Measurements from ENCODE around the gene FUT8. TPM values are rescaled to one million over a fixed set of nuclear protein-coding genes. Genes with fewer than 3 reads are reported as not detected.

Gene FUT8
- total RNA-seq, 1 donor from 2014 or later: 131 TPM

DNA sequence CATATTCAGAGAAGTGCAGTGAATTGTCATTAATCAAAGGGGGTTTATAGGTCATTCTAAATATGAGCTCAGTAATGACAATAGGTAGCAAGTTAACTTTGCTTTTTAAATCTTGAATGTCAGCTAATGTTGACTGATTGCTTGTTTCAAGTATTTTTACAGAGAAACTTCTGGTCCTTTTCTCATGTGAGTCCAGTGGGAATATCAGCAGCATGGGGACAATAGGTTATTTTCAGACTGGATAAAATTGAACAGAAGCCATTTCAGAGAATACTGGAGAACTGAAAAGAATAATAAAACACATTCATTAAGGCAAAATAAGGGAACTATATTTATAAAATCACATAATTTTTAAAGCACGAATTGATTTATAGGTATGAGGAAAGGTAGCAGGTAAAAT, 78.7 kb downstream of the FUT8 start:
- Histone ChIP-seq H3K36me3 (no peaks in the 10 kb centered on the region), H3K9me3 (ENCODE audit: low read depth) (peaks cover 3% of the 10 kb centered on the region), H3K27me3 (no peaks in the 10 kb centered on the region), H3K27ac (no peak overlapping the region), H3K79me2 (ENCODE audit: low read depth) (peaks cover 92% of the 10 kb centered on the region), H3K4me2 (no peak overlapping the region), H3K4me3 (no peak overlapping the region), H3K9ac (no peak overlapping the region), H3F3A (ENCODE audit: low read depth) (peaks cover 28% of the 10 kb centered on the region), H4K20me1 (ENCODE audit: low read depth) (peaks cover 6% of the 10 kb centered on the region), H3K4me1 (peaks cover 50% of the 10 kb centered on the region), H2AFZ (replicated peaks) (no peak overlapping the region)
- no peak for DNase-seq (ENCODE audit: low spot score)
- no peak for TF ChIP-seq EZH2phosphoT487 (IDR thresholded peaks at IDR 0.05)
- TF ChIP-seq CTCF (IDR thresholded peaks at IDR 0.05): no peak
- TF ChIP-seq EZH2 (IDR thresholded peaks at IDR 0.05): no peak
- Mint-ChIP-seq H3K36me3 (peaks cover 4% of the 10 kb centered on the region), H3K4me3 (no peak overlapping the region), H3K4me1 (peaks cover 18% of the 10 kb centered on the region), H3K9me3 (peaks cover 2% of the 10 kb centered on the region), H3K27me3 (ENCODE audit: insufficient read depth, low read depth) (peaks cover 2% of the 10 kb centered on the region), H3K27ac (no peak overlapping the region)

- Histone ChIP-seq H3K27ac (no peak overlapping the region), H3K9me3 (ENCODE audit: low read depth) (peaks cover 3% of the 10 kb centered on the region), H3K4me1 (peaks cover 44% of the 10 kb centered on the region), H3F3A (ENCODE audit: low read depth) (peaks cover 20% of the 10 kb centered on the region), H2AFZ (replicated peaks) (no peak overlapping the region), H3K79me2 (ENCODE audit: low read depth) (peaks cover 92% of the 10 kb centered on the region), H3K4me2 (no peak overlapping the region), H3K27me3 (no peaks in the 10 kb centered on the region), H3K4me3 (no peak overlapping the region), H3K36me3 (no peaks in the 10 kb centered on the region), H3K9ac (no peak overlapping the region), H4K20me1 (ENCODE audit: low read depth) (peaks cover 4% of the 10 kb centered on the region)
- H3K36me3 Mint-ChIP-seq: peaks cover 7% of the 10 kb centered on the region
- H3K9me3 Mint-ChIP-seq: peaks cover 7% of the 10 kb centered on the region
- DNase-seq (ENCODE audit: low spot score): no peak
- no peaks in the 10 kb centered on the region for H3K27me3 Mint-ChIP-seq (ENCODE audit: insufficient read depth, low read depth)
- peaks cover 14% of the 10 kb centered on the region for H3K4me1 Mint-ChIP-seq
- no peak overlapping the region for H3K4me3 Mint-ChIP-seq
- TF ChIP-seq EZH2phosphoT487 (IDR thresholded peaks at IDR 0.05) (no peak), EZH2 (IDR thresholded peaks at IDR 0.05) (no peak), CTCF (IDR thresholded peaks at IDR 0.05) (no peak)
- H3K27ac Mint-ChIP-seq: no peak overlapping the region
Observed at GRCh38 chr14:65492266-65492665, 79.7 kb downstream of the FUT8 start.

DNA sequence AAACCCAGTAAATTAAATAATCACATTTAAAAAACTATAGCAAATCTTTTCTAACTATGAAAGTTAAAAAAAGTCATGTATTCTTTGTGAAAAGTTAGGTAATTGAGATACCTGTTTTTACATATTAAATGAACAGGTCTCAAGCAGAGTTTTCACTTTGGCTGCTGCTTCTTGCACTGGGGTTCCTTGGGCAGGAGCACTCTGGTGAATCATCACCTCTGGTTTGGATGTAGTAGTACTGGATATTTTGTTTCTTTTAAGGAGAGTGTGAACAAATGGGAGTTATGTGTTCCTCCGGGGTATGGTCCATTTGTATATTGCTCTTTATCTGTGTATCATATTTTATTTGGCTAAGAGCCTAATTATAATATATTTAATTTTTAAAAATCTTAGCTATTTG, 82.7 kb downstream of the FUT8 start:
- Mint-ChIP-seq H3K4me1 (no peaks in the 10 kb centered on the region), H3K9me3 (peaks cover 7% of the 10 kb centered on the region), H3K27me3 (ENCODE audit: insufficient read depth, low read depth) (no peaks in the 10 kb centered on the region), H3K36me3 (peaks cover 8% of the 10 kb centered on the region), H3K4me3 (no peak overlapping the region), H3K27ac (no peak overlapping the region)
- Histone ChIP-seq H3K4me2 (no peak overlapping the region), H3K9me3 (ENCODE audit: low read depth) (peaks cover 3% of the 10 kb centered on the region), H2AFZ (replicated peaks) (no peak overlapping the region), H3F3A (ENCODE audit: low read depth) (peaks cover 5% of the 10 kb centered on the region), H4K20me1 (ENCODE audit: low read depth) (no peaks in the 10 kb centered on the region), H3K4me1 (peaks cover 21% of the 10 kb centered on the region), H3K9ac (no peak overlapping the region), H3K36me3 (no peaks in the 10 kb centered on the region), H3K79me2 (ENCODE audit: low read depth) (peaks cover 87% of the 10 kb centered on the region), H3K4me3 (no peak overlapping the region), H3K27me3 (no peaks in the 10 kb centered on the region), H3K27ac (no peak overlapping the region)
- TF ChIP-seq EZH2 (IDR thresholded peaks at IDR 0.05) (no peak), CTCF (IDR thresholded peaks at IDR 0.05) (no peak), EZH2phosphoT487 (IDR thresholded peaks at IDR 0.05) (no peak)
- no peak for DNase-seq (ENCODE audit: low spot score)

Data from neural progenitor cell (in vitro differentiated cells).